Sciatic nerve (tissue), 2 donors: ENCODE data around the gene CLIC1. TPM values are rescaled to one million over a fixed set of nuclear protein-coding genes. Genes with fewer than 3 reads are reported as not detected.

Source experiments
- ATAC-seq: fragments of 200-7000 bp; cut with Tn5 transposase; one replicate; pipeline ENCODE4 v1.9.1; 2020; ENCODE audit warnings: mild to moderate bottlenecking, moderate library complexity
- DNase-seq: peaks from one replicate; pipeline ENCODE4 v3.0.0-alpha.2; 2020; ENCODE audit warnings: low spot score
- intact Hi-C: fragments of 100-400 bp; cut with DNase I; formaldehyde crosslinking; loops from one replicate; pipeline ENCODE4 v1.14.2; 2022
- total RNA-seq: library from RNA; stranded (reverse); fragmentation: NEBNext Ultra II Directional; extraction: Animal tissue kit (Norgen Biotek cat#: 25700); gene quantifications from one replicate; pipeline ENCODE4 v1.2.1, GENCODE V29; 2021
- donor health status: DM: no; HTN: no; CAD: no.
- donor health status: DM: no; HTN: no; CAD: no.

Gene CLIC1
- total RNA-seq, result 239 TPM

DNA sequence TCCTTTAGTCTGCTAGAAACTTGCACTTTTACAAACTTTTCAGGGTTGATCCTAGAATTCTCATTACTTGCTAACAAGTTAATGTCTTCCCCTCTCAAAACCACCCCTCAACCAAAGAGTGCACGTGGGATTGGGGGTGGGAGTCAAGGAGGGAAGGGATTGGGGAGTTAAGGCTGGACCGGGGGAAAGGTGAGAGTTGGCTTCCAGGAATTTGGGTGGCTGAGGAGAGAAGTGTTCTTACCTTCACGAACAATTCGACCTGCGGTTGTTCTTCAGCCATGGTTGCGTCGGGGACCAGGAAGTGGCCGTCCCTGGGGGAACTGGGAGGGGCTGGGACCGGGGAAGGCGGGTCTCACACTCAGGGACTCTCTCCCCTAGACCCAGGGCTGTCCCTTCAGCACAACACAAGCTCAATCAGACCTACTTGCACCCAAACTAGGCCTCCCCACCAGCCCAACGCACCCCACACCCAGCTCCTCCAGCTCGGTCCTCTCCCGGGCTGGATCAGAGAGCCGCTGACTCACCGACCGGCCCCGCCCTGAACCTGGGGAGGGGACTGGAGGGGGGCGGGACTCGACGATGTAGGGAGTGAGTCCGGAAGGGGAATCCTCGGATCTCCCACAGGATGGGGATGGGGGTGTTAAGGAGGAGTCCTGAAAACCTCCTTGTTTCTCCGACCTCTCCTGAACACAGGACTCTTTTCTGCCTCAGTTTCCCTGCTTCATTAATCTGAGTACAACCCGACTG lies at the start of gene CLIC1:
Gene CLIC1 (minus strand): TSS at position 510 of the 747 bp plus-strand sequence. CDS start 230 bp downstream, at position 280.
- ATAC-seq (peak; percentile 81), DNase-seq (peak; percentile 93)
- intact Hi-C loops, result loop anchor here (10.0 kb wide), 1 partner anchor 159 kb away; the partner anchor contains the start of gene EHMT2

DNA sequence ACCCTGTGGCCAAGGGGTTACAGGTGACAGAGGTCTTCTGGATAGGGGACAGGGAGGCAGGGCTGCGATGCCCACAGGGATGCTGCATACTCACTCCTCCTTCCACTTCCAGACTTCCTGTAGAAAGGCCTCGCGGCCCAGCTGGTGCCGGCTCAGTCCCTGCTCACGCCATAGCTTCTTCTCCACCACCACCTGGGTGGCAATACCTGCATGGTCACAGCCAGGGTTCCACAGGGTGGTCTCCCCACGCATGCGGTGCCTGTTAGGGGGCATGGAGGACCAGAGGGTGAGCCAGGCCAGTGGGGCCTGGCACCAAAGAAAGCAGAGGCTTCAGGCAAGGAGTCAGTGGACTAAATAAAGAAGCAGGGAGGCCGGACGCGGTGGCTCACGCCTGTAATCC lies 49.1 kb upstream of the CLIC1 start:
- no peak for ATAC-seq
- intact Hi-C loops, result no loop called here
- no peak for DNase-seq

DNA sequence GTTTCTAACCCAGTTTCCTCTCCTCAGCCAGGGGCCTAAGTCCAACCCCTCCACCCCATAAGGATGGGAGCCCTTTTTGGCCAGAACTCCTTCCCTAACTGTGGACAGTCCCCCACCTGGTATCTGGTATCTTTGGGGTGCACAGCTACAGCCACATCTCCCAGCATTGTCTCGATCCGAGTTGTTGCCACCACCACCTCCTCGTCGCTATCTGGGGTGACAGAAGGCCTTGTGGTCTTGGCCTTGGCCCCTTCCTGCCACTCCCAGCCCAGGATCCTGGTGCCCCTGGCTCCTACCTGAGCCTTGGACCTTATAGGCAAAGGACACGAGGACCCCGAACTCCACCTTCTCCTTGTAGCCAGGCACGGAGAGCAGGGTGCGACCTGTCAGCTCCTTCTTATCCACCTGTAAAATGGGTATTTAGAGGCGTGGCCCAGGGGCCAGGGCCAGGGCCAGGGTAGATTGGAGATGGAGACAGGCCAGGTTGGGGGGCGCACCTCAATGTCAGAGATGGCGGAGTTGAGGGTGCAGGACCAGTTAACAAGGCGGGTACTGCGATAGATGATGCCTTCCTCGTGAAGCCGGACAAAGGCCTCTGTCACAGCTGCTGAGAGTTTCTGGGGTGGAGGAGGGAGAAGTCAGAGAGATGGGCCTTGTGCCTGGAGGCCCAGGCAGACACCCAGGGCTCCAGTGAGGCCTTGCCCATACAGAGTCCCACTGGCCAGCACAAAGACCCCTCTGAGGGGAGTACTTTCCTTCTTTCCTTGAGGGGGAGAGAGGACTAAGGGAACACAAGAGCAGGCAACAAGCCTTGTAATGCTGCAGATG lies 48.0 kb upstream of the CLIC1 start:
- DNase-seq, result no peak
- no peak for ATAC-seq
- intact Hi-C loops, result no loop called here

DNA sequence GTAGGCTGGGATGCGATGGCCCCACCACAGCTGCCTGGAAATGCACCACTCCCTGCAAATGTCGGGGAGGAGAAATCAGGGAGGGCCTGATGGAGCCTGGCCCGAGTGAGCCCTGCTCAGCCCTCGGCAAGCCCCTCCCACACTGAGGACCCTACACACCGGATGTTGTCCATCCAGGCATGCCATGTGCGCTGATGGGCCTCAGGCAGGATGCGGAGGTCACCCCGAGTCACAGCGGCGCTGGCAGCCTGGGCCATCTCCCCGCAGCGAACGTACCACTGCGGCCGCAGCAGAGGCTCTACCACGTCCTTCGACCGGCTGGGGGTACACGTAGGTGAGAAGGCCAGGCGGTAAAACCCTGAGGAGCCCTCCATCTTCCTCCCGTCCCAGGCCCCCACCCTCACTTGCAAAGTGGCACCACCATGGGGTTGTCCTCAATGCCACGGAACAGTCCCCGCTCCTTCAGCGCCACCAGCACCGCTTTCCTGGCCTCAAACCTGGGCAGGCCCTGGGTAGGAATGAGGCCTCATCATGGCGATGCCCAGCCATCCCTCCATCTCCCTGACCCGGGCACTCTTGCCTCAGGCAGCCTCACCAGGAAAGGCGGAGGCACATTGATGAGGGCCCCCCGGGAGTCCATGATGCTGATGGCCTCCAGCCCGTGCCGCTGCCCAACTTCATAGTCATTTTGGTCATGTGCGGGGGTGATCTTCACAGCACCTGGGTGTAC lies 46.0 kb upstream of the CLIC1 start:
- no peak for ATAC-seq
- intact Hi-C loops, result no loop called here
- DNase-seq, result no peak

DNA sequence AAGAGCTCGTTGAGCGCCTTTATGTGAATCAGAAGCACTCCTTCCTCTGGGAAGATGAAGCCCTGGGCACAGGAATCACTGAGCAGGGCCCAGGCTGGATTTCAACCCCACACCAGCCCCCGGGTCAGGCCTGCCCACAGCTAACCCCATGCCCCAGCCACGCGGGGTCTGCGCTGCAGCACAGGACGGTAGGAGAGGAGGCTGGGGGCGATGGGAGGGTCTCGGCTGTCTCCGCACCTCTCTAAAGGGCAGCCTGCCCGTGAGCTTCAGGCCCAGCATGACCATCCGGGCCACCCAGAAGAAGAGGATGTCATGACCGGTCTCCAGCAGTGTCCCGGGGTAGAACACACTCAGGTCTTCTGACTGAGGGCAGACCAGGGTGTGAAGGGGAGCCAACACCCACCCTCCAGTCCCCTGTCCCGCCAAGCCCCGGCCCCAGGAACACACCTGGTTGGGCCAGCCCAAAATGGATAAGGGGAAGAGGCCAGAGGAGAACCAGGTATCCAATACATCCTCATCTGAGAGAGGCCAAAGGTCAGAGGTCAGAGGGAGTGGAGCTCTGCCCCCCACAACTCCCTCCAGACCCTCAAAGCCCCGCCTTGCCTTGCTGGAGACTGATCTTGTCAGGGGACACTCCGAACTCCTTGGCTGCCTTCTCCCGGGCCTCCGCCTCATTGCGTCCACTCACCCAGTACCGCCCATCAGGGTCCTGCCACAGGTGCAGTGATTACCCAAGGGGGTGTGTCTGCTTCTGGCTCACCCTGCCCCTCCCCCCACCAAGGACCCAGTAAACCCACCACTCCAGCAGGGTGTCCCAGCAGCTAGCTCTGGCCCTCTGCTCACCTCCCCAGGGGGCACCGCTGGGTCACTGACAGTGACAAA lies 45.2 kb upstream of the CLIC1 start:
- ATAC-seq (no peak), DNase-seq (no peak)
- intact Hi-C loops, result no loop called here

DNA sequence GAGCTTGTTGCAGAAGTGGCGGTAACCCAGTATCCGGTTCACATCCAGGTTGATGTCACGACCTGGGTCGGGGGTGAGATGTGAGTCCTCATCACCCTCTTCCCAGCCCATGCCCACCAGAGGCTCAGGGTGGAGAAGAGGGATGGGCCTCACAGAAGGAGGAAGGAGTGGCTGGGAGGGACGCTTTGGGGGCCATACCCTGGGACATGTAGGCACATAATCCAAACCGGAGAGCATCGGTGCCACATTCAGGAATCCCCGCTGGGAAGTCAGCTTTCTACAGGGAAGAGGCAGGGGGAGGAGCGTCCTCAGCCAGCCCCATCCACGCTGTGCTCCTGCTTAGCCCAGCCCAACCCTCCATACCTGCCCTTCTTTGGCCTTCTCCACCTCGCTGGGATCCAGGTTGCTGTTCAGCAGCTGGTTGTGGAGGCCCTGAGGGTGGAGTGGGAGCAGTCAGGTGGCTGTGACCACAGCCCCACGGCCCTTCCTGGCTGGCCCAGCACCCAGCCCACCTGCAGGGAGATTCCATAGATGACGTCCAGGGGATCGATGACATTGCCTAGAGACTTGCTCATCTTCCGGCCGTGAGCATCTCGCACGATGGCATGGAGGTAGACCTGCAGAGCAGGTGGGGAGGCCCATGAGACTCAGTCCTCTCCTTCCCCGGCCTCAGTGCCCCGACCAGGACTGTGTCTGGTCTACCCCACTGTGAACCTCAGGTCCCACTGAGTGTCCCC lies 44.3 kb upstream of the CLIC1 start:
- no peak for ATAC-seq
- no peak for DNase-seq
- intact Hi-C loops, result no loop called here

DNA sequence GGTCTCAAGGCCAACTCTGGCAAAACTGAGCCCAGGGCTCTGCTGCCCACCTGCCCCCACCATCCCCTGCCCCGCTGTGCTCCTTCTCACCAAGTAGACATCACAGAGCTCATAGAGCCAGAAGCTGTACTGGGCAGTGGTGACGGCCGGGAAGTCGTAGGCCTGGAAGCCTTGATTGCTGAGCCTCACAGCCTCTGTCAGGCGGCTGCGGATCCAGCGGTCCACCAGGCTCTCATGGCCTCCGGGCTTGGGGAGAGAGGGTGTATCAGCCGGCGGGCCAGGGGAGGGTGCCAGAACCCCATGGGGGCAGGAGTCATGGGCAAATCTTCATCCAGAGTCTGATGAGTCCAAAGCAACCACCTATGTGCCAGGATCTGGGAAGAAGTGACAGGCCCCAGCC lies 43.6 kb upstream of the CLIC1 start:
- intact Hi-C loops, result no loop called here
- DNase-seq (no peak), ATAC-seq (no peak)

DNA sequence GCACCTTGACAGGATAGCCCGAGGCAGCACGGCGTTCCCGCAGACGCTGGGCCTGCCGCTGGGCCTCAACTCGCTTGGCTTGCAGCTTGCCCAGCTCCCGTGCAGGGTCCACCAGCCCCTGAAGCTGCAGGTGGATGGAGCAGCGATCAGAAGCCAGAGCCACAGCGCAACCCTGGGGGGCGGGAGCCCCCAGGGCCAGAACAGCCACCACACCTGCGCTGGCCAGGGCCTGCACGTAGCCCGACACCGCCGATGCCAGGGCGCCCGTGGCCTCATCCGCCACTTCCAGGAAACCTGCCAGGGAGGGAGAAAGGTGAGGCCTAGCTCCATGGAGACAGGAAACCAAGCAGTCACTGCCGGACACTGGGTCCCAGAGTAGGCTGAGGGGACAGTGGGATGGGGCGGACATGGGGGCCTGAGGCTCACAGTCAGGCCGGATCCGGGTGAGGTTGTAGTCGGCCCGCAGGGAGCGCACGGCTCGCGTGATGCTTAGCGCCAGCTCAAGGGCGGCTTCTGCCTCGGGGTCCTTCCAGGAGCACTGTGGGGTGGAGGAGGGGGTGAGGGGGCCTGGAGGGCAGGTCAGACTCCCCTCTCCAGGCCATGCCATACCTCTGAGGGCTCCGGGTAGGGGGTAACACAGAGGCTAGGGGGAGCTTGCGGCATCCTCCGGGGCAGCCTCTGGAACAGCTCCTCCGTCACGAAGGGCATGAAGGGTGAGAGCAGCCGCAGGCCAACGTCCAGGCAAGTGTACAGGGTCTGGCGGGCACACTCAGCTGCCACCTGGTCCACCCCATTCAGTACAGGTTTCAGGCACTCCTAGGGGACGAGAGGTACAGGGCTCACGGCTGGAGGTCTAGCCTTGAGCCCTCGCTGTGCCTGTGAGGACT lies 42.9 kb upstream of the CLIC1 start:
- intact Hi-C loops, result no loop called here
- ATAC-seq (no peak), DNase-seq (no peak)

DNA sequence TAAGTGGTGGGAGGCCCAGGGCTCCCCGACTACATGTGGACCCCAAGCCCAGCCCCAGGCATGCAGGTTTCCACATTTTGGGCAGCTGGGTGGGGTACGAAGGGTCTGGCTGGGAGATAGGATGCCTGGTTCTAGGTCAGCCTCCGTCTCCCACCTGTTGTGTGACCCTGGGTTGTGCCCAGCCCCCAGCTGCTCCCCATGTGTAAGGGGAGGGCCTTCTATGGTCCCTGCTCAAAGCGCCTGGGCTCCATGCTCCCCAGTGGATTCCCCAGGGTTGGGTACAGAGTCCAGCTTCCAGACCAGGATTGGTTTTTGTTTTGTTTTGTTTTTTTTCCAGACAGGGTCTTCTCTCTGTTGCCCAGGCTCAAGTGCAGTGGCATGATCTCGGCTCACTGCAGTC lies 41.9 kb upstream of the CLIC1 start:
- DNase-seq (no peak), ATAC-seq (no peak)
- intact Hi-C loops, result no loop called here

DNA sequence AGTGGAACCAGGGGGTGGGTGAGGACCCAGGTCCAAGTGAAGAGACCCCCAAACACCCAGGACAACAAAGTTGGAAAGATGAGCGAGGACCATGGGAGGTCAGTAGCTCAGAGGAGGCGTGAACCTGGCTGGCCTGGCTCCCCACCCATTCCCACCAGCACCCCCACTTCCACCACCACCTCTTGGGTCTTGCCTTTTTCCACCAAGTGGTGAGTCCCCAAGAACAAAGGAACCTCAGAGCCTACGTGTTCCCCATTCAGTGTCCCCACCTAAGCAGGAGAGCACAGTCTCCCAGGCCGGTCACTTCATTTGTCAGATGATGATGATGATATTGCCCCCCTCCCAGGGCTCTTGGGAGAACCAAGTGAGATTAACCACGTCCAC lies 41.3 kb upstream of the CLIC1 start:
- intact Hi-C loops, result no loop called here
- DNase-seq, result no peak
- no peak for ATAC-seq

DNA sequence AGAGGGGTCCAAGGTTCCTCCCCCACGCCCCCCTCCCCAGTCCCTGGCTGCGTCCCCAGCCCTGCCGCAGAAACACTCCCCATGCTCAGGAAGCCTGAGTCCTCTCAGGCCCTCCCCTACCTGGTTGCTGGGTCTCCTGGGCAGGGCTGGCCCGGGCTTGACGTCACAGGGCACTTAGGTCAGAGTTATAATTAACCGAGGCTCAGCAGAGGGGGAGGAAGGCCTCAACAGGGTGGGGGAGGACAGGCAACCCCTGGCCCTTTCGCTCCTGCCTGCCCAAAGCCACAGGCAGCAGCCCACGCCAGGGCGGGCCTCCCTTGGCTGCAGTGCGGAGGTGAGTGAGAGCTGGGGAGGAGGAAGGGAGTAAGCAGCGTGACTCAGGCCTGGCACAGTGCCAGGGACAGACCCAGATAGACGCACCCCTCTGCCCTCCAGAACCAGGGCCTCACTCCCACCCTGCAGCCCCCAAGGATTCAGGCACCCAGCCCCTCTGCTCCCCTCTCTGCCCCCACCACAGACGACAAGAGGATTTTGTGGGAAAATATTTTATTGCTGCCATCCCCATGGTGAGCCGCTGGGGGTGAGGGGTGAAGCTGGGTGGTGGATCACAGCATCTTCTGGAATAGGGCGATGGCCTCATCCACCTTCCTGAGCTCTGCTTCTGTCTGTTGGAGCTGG lies 40.8 kb upstream of the CLIC1 start, which contains the start of gene VWA7:
Gene VWA7 (minus strand): TSS at position 340 of the 678 bp plus-strand sequence. CDS start 549 bp downstream, outside the sequence.
- ATAC-seq, result peak; percentile 67
- no peak for DNase-seq
- intact Hi-C loops, result no loop called here

DNA sequence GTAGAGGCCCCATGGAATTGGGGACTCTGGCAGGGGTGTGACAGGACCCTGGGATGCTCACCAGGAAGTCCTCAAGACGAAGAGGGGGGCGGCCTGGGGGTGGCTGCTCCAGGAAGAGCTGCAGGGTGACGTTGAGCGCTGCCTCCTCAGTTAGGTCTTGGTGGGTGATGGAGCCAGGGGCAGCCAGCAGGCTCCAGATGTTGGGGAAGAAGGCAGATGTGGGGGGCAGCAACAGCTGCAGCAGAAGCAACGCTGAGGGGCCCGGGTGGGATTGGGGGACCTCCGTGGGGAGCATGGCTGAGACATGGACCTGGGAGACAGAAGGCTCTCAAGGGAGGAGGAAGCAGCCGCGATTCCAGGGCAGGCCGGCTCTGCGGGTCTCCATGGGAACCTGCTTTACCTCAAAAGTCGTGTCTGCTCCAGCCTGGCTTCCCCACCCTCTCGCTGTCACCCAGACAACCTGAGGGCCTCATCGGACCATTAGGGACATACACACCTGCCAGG lies 40.2 kb upstream of the CLIC1 start:
- ATAC-seq (no peak), DNase-seq (no peak)
- intact Hi-C loops, result no loop called here

DNA sequence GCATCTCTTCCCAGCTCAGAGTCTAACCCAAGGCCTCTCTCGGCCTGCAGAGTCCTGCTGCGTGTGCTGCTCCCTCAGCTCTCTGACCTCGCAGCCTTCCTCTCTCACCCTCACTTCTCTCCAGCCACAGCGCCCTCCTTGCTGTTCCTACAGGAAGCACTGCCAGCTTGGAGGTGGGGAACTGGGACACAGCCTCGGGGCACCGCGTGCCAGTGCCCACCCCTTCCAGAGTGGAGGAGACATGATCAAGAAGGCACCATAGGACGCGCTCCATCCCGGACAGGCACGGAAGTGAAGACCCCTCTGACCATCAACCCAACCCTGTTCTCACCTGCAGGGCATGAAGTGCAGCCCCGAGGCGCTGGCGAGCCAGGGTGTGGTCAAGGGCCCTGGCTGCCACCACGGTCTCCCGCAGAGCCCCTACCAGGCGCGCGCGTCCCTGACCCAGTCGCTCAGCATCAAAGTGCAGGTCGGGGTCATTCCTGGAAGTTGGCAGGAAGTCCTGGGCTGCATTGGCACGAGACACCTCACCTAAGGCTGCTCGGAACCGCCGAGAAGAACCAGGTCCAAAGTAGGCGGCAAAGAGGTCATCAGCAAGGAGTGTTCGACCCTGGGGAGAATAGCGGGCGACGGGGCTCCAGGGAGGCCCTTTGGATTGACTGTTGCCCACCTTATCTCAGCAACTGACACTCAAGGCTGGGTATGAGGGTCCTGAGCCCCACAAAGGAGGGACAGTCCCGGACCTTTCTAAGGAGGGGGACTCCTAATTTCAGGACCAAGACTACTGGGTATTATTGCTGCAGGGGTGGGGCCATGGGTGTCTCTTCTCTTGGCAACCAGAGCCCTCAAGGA lies 39.5 kb upstream of the CLIC1 start:
- intact Hi-C loops, result no loop called here
- ATAC-seq, result no peak
- DNase-seq, result no peak

DNA sequence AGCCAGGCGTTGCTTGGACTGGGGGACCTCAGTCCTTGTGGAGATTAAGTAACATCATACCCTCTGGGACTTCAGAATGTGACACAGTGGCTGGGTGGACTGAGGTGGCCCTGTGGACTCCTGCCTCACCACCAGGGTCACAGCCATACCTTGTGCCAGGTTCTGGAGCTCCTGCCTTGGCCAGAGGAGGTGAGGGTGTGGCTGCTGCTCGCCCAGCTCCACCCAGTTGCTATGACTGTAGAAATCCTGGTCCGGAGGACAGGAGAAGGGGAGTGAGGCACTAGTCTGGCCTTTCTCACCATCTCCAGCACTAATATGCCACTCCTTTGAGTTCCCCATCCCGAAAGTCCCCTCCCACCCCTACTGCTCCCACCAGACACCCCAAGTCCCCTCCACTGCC lies 38.9 kb upstream of the CLIC1 start:
- intact Hi-C loops, result no loop called here
- DNase-seq, result no peak
- ATAC-seq, result no peak

DNA sequence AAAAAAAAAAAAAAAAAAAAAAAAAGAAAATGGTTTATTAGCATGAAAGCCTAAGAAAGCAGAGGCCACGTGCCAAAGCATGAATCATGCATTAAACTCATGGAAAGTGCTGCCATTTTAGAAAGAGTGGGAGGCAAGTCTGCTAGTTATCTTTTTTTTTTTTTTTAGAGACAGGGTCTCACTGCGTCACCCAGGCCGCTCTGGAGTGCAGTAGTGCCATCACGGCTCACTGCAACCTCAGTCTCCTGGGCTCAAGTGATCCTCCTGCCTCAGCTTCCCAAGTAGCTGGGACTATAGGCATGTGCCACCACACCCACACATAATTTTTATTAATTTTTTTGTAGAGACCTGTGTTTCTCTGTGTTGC lies 35.6 kb upstream of the CLIC1 start:
- DNase-seq, result no peak
- no peak for ATAC-seq
- intact Hi-C loops, result no loop called here

DNA sequence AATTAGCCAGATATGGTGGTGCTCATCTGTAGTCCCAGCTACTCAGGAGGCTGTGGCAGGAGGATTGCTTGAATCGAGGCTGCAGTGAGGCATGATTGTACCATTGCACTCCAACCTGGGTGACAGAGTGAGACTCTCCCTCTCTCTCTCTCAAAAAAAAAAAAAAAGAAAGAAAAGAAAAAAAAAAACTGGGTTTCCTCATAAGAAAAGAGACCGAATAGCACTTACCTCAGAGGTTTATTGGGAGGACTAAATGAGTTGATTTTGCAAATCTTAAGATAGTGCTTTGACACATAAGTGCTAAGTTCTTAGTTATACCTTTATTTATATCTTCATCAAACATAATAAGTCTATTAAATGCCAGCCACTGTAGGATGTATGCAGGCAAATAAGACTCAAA lies 34.5 kb upstream of the CLIC1 start:
- intact Hi-C loops, result no loop called here
- no peak for DNase-seq
- no peak for ATAC-seq
